ENCODE measurements around the gene U2AF2.

The U2AF2 gene

DNA sequence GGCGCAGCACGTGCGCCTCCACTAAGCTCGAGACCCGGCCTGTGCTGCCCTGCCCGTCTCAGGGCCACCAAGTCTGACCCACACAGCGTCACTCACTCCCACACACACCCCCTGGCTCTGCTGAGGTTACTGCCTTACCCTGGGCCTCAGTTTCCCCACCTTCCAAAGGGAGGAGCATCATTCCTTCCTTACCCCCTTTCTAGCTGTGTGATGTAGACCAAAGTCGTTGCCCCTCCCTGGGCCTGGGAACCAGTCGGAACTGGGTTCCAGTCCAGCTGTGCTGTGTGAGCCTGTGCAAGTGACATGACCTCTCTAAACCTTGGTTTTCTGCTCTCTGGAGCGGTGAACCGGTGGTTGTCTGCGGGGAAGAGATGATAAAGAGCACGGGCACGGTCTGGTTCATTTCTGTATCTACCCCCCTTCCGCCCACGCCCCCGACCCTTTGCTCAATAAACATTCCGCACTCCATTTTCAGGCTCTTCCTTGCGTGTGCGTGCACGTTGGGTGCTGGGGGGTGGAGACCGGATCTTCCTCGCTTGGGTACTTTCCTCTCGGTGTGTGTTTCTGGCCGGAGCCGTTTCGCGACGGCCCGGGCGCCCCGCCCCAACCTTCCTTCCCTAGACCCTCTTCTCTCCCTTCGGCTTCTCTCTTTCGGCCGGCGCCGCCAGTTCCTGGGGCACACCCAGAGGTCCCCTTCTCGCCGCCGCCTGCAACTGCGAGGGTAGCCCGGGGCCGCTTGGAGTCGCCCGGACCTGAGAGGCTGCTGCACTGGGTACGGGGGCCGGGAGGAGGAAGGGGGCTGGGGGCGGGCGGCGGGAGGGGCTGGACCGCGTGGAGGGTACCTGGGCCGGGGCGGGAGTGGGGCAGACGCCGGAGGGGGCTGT, 11.6 kb upstream of the U2AF2 start, which contains the start of gene ZNF581 (continued):
- peak; percentile 64; the same call in 1 of the 2 replicates for TF ChIP-seq ZBTB6 (tag by site-specific recombination; IDR thresholded peaks at IDR 0.05)
- no peak for TF ChIP-seq ZNF544 (tag by site-specific recombination; IDR thresholded peaks at IDR 0.05)
- no peak for TF ChIP-seq ZNF132 (tag by site-specific recombination; IDR thresholded peaks at IDR 0.05; ENCODE audit: borderline replicate concordance)
- peak; percentile 38; the same call in 1 of the 2 replicates for TF ChIP-seq GLIS2 (tag by site-specific recombination; IDR thresholded peaks at IDR 0.05)
- TF ChIP-seq ZNF2 (tag by site-specific recombination; IDR thresholded peaks at IDR 0.05): 0 out of 2 replicates have a peak, but pooled peaks have one; percentile 74
- TF ChIP-seq ZNF23 (tag by site-specific recombination; IDR thresholded peaks at IDR 0.05; ENCODE audit: borderline replicate concordance): 0 out of 2 replicates have a peak, but pooled peaks have one; percentile 12
- TF ChIP-seq ZBTB48 (tag by site-specific recombination; IDR thresholded peaks at IDR 0.05): peak; percentile 82
- TF ChIP-seq ZNF610 (tag by site-specific recombination; IDR thresholded peaks at IDR 0.05; ENCODE audit: borderline replicate concordance): no peak
- TF ChIP-seq ZNF138 (tag by site-specific recombination; IDR thresholded peaks at IDR 0.05; ENCODE audit: borderline replicate concordance): no peak
- TF ChIP-seq GFI1B (tag by site-specific recombination; IDR thresholded peaks at IDR 0.05): no peak
- TF ChIP-seq ZNF514 (tag by site-specific recombination; IDR thresholded peaks at IDR 0.05): no peak
- TF ChIP-seq SALL2 (tag by site-specific recombination; IDR thresholded peaks at IDR 0.05; ENCODE audit: borderline replicate concordance): no peak
- no peak; the same call in 1 of the 2 replicates for TF ChIP-seq BCL11B (tag by site-specific recombination; IDR thresholded peaks at IDR 0.05; ENCODE audit: low read depth)
- no peak for TF ChIP-seq IKZF3 (tag by site-specific recombination; IDR thresholded peaks at IDR 0.05)
- no peak for TF ChIP-seq ZNF830 (tag by site-specific recombination; IDR thresholded peaks at IDR 0.05; ENCODE audit: low read depth)
- 0 out of 2 replicates have a peak, but pooled peaks have one; percentile 58 for TF ChIP-seq ZSCAN23 (tag by site-specific recombination; IDR thresholded peaks at IDR 0.05)
- TF ChIP-seq TRIM28 (IDR thresholded peaks at IDR 0.05; ENCODE audit: borderline replicate concordance, low read length): no peak
- TF ChIP-seq, protein P1, sequence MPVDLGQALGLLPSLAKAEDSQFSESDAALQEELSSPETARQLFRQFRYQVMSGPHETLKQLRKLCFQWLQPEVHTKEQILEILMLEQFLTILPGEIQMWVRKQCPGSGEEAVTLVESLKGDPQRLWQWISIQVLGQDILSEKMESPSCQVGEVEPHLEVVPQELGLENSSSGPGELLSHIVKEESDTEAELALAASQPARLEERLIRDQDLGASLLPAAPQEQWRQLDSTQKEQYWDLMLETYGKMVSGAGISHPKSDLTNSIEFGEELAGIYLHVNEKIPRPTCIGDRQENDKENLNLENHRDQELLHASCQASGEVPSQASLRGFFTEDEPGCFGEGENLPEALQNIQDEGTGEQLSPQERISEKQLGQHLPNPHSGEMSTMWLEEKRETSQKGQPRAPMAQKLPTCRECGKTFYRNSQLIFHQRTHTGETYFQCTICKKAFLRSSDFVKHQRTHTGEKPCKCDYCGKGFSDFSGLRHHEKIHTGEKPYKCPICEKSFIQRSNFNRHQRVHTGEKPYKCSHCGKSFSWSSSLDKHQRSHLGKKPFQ (tag by site-specific recombination; IDR thresholded peaks at IDR 0.05): no peak
- no peak for TF ChIP-seq ZNF596 (tag by site-specific recombination; IDR thresholded peaks at IDR 0.05)
- TF ChIP-seq ZNF324 (tag by site-specific recombination; IDR thresholded peaks at IDR 0.05): no peak; the same call in 1 of the 2 replicates
- no peak for TF ChIP-seq ZNF529 (tag by site-specific recombination; IDR thresholded peaks at IDR 0.05; ENCODE audit: insufficient replicate concordance)
- TF ChIP-seq ZSCAN30 (tag by site-specific recombination; IDR thresholded peaks at IDR 0.05): peak; percentile 74
- no peak for TF ChIP-seq PRDM6 (tag by site-specific recombination; IDR thresholded peaks at IDR 0.05)
- no peak for TF ChIP-seq ZNF157 (tag by site-specific recombination; IDR thresholded peaks at IDR 0.05)
- TF ChIP-seq ZNF350 (tag by site-specific recombination; IDR thresholded peaks at IDR 0.05): no peak
- TF ChIP-seq, protein P2, sequence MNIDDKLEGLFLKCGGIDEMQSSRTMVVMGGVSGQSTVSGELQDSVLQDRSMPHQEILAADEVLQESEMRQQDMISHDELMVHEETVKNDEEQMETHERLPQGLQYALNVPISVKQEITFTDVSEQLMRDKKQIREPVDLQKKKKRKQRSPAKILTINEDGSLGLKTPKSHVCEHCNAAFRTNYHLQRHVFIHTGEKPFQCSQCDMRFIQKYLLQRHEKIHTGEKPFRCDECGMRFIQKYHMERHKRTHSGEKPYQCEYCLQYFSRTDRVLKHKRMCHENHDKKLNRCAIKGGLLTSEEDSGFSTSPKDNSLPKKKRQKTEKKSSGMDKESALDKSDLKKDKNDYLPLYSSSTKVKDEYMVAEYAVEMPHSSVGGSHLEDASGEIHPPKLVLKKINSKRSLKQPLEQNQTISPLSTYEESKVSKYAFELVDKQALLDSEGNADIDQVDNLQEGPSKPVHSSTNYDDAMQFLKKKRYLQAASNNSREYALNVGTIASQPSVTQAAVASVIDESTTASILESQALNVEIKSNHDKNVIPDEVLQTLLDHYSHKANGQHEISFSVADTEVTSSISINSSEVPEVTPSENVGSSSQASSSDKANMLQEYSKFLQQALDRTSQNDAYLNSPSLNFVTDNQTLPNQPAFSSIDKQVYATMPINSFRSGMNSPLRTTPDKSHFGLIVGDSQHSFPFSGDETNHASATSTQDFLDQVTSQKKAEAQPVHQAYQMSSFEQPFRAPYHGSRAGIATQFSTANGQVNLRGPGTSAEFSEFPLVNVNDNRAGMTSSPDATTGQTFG (tag by site-specific recombination; IDR thresholded peaks at IDR 0.05; ENCODE audit: borderline replicate concordance): peak; percentile 54; the same call in 1 of the 2 replicates
- TF ChIP-seq ZNF664 (tag by site-specific recombination; IDR thresholded peaks at IDR 0.05): peak; percentile 51; the same call in 1 of the 2 replicates
- TF ChIP-seq MZF1 (tag by site-specific recombination; IDR thresholded peaks at IDR 0.05; ENCODE audit: borderline replicate concordance): peak; percentile 35; the same call in 1 of the 2 replicates
- TF ChIP-seq, protein P3, sequence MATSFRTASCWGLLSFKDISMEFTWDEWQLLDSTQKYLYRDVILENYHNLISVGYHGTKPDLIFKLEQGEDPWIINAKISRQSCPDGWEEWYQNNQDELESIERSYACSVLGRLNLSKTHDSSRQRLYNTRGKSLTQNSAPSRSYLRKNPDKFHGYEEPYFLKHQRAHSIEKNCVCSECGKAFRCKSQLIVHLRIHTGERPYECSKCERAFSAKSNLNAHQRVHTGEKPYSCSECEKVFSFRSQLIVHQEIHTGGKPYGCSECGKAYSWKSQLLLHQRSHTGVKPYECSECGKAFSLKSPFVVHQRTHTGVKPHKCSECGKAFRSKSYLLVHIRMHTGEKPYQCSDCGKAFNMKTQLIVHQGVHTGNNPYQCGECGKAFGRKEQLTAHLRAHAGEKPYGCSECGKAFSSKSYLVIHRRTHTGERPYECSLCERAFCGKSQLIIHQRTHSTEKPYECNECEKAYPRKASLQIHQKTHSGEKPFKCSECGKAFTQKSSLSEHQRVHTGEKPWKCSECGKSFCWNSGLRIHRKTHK (tag by site-specific recombination; IDR thresholded peaks at IDR 0.05): no peak
- no peak for TF ChIP-seq ZNF645 (tag by site-specific recombination; IDR thresholded peaks at IDR 0.05)

All from HEK293 (cell line).